ENCODE measurements around the gene CHN2. TPM values are rescaled to one million over a fixed set of nuclear protein-coding genes. Genes with fewer than 3 reads are reported as not detected.

The CHN2 gene
- polyA plus RNA-seq, 12 donors = 10.0 to 19.2 (median 14.4) TPM; not detected in 1

Other genes with a start within 250 kb of the CHN2 start
- gene TRIL, start 236.4 kb upstream of the CHN2 start, polyA plus RNA-seq (ENCODE audit: insufficient read length in 12 of 12) = 10 to 100 TPM in 11 of 12 donors, not detected in 1; 23.0 to 44.7 (median 32.8) TPM
- 10 to 100 TPM in 11 of 12 donors, not detected in 1; 17.0 to 53.2 (median 28.4) TPM for gene CPVL, start 48.2 kb upstream of the CHN2 start, polyA plus RNA-seq (ENCODE audit: insufficient read length in 12 of 12)